ENCODE results near the gene TAF8.

DNA sequence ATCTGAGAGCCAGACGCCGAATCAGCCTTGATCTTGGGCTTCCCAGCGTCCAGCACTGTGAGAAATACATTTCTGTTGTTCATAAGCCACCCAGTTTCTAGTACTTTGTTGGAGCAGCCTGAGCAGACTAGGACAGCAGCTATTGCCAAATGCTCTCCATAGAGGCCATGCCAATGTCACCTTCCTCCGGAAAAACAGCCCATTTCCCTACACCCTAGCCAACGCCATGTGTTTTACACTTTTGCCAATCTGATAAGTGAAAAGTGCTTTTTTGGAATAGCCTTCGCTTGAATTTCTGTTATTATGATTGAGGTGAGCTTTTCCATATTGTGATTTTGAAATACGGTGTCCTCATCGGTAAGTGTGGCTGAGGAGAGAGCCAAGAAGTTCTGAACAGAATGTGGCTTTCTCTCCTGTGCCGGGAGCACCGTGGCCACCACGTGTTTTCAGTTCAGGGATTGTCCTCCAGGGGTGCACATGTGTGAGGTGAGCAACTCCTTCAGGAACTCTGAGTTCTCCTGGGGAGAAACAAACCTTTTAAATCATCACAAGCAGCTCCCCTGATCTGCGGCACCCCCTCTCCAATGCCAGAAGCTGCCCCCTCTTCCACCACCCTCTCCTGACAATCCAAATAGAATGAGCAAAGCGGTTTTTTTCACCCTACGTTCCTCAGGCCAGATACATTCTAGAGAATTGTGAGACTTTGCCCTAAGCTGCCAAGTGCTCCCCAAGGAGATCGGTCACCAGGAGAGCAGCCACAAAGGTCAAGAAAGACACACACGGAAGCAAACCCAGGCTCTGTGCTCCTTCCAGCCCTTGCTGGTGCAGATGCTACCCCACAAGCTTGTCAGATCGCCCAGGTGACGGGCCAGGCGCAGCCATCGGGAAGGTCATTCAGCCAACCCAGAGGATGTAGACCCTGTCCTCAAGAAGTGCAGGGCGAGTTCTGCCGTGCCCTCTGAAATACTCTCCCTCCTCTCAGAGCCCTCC is 36.0 kb downstream of the TAF8 start:
- TF ChIP-seq, protein P1, sequence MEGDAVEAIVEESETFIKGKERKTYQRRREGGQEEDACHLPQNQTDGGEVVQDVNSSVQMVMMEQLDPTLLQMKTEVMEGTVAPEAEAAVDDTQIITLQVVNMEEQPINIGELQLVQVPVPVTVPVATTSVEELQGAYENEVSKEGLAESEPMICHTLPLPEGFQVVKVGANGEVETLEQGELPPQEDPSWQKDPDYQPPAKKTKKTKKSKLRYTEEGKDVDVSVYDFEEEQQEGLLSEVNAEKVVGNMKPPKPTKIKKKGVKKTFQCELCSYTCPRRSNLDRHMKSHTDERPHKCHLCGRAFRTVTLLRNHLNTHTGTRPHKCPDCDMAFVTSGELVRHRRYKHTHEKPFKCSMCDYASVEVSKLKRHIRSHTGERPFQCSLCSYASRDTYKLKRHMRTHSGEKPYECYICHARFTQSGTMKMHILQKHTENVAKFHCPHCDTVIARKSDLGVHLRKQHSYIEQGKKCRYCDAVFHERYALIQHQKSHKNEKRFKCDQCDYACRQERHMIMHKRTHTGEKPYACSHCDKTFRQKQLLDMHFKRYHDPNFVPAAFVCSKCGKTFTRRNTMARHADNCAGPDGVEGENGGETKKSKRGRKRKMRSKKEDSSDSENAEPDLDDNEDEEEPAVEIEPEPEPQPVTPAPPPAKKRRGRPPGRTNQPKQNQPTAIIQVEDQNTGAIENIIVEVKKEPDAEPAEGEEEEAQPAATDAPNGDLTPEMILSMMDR (IDR thresholded peaks at IDR 0.05) = no peak
- no peak for TF ChIP-seq POLR2A (IDR thresholded peaks at IDR 0.05)

Measured in lower leg skin (tissue), 3 donors.